Ovary (tissue), 9 donors: ENCODE data around the gene DAAM1. TPM values are rescaled to one million over a fixed set of nuclear protein-coding genes. Genes with fewer than 3 reads are reported as not detected.

Experiments used
- DNase-seq, 5 donors: peaks; one replicate each; pipeline ENCODE4 v3.0.0-alpha.2; 2019 to 2020
- H3K27ac ChIP-seq, 2 donors: fragments of 200-600 bp; one replicate each; pipeline versions ENCODE4 v1.5.1 to v1.8.0; 2019 to 2022
- H3K27me3 ChIP-seq: fragments of 200-600 bp; one replicate; pipeline ENCODE4 v1.8.0; 2022
- H3K36me3 ChIP-seq: fragments of 200-600 bp; sonication (generic); one replicate; pipeline ENCODE4 v1.5.1; 2019
- H3K4me1 ChIP-seq: one replicate; pipeline ENCODE4 v1.8.1; 2013; ENCODE audit warnings: mild to moderate bottlenecking, moderate library complexity; ENCODE audit not compliant: insufficient read depth
- H3K4me3 ChIP-seq: fragments of 200-600 bp; sonication (generic); one replicate; pipeline ENCODE4 v1.5.1; 2017
- H3K9me3 ChIP-seq, 2 donors: fragments of 200-600 bp in 1 of 2; sonication (generic) in 1 of 2; one replicate each; pipeline versions ENCODE4 v1.5.1 to v1.8.1; 2013 to 2019; ENCODE audit warnings: mild to moderate bottlenecking in 1 of 2, moderate library complexity in 1 of 2
- CTCF ChIP-seq, 3 donors: fragments of 450-650 bp in 2 of 3; fragments of 200-600 bp in 1 of 3; IDR thresholded peaks; one replicate each; pipeline versions ENCODE4 v1.5.1 to v1.8.0; 2016 to 2022; ENCODE audit warnings: antibody characterized with exemption in 3 of 3, mild to moderate bottlenecking in 1 of 3
- EP300 ChIP-seq: sonication (generic); formaldehyde crosslinking; IDR thresholded peaks from one replicate; pipeline ENCODE4 v1.6.1; 2017; ENCODE audit warnings: antibody characterized with exemption
- POLR2A ChIP-seq: fragments of 450-650 bp; IDR thresholded peaks from one replicate; pipeline ENCODE4 v1.6.1; 2017; ENCODE audit warnings: antibody characterized with exemption, mild to moderate bottlenecking, moderate library complexity
- WGBS, 3 donors: extraction: QIAGEN DNeasy Blood & Tissue Kit in 1 of 3; methylation state at CpG; one replicate each; pipeline versions ENCODE4 v1.1.5 to v1.1.7; 2013 to 2017; 5-methylcytosine and 5-hydroxymethylcytosine counted together
- intact Hi-C, 4 donors: fragments of 100-400 bp; cut with DNase I; formaldehyde crosslinking; loops; one replicate each; pipeline versions ENCODE4 v1.11.0 to v1.15.1; 2022 to 2023
- polyA plus RNA-seq, 2 donors: library from polyadenylated mRNA; stranded (reverse); fragments of 200-250 nt in 1 of 2; fragments of 350-450 nt in 1 of 2; fragmentation: Illumina TruSeq in 1 of 2; extraction: RNeasy Lipid Tissue Mini Kit (QIAGEN cat#74804) in 1 of 2; gene quantifications; one replicate each; pipeline ENCODE4 v1.2.3, GENCODE V29; 2013 to 2014
- total RNA-seq, 7 donors: library from RNA; depleted of rRNA in 2 of 7; stranded (reverse); fragments of >200 nt in 2 of 7; fragmentation: NEBNext Ultra II Directional in 3 of 7; extraction: Animal tissue kit (Norgen Biotek cat#: 25700) in 3 of 7; gene quantifications; one replicate each; pipeline versions ENCODE4 v1.1.0 to v1.2.4, GENCODE V29; 2016 to 2023
- donor health status: DM: no; HTN: no; CAD: no; lungs with moderate emphysema.
- donor health status: DM: no; HTN: no; CAD: no.
- donor health status: Bipolar disorder and iron deficiency.
- donor health status: DM: yes; HTN: yes; CAD: no.
- donor health status: DM: no; HTN: no; CAD: no.
- donor health status: DM: yes; HTN: yes; CAD: no.

Gene DAAM1
- total and polyA plus RNA-seq, 9 donors, result 19.0 to 83.3 (median 35.3) TPM

GRCh38 chr14:59271734-59272133 lies 83.3 kb downstream of the DAAM1 start:
- Histone ChIP-seq H3K9me3 (no peaks in the 10 kb centered on the region), H3K27me3 (no peaks in the 10 kb centered on the region), H3K4me3 (no peak overlapping the region), H3K36me3 (no peaks in the 10 kb centered on the region), H3K27ac (no peak overlapping the region), H3K4me1 (peaks cover 8% of the 10 kb centered on the region)
- TF ChIP-seq EP300 (no peak), POLR2A (no peak), CTCF (IDR thresholded peaks at IDR 0.05) (no peak)
- no peak for DNase-seq
- WGBS, 3 donors, result 32 to 44% (median 40%) methylated on average over 4 of the region's 4 CpGs
- intact Hi-C loops, result no loop called here

- Histone ChIP-seq H3K27ac (no peak overlapping the region), H3K27me3 (no peaks in the 10 kb centered on the region), H3K4me3 (no peak overlapping the region), H3K9me3 (no peaks in the 10 kb centered on the region), H3K4me1 (peaks cover 8% of the 10 kb centered on the region), H3K36me3 (no peaks in the 10 kb centered on the region)
- no peak for DNase-seq
- TF ChIP-seq EP300, result no peak
- TF ChIP-seq CTCF (IDR thresholded peaks at IDR 0.05), result no peak
- no peak for TF ChIP-seq POLR2A
- intact Hi-C loops, result no loop called here
These were observed 84.2 kb downstream of the DAAM1 start for GRCh38 chr14:59272633-59273032.

GRCh38 chr14:59273737-59274136 lies 85.3 kb downstream of the DAAM1 start:
- Histone ChIP-seq H3K36me3 (no peaks in the 10 kb centered on the region), H3K9me3 (no peaks in the 10 kb centered on the region), H3K27ac (no peak overlapping the region), H3K27me3 (no peaks in the 10 kb centered on the region), H3K4me1 (peaks cover 11% of the 10 kb centered on the region), H3K4me3 (no peak overlapping the region)
- WGBS, 3 donors, result 39 to 46% (median 42%) methylated on average over 4 of the region's 4 CpGs
- intact Hi-C loops, result no loop called here
- no peak for TF ChIP-seq CTCF (IDR thresholded peaks at IDR 0.05)
- no peak for TF ChIP-seq EP300
- no peak for TF ChIP-seq POLR2A
- DNase-seq, result no peak

- no peak for DNase-seq
- no peaks in the 10 kb centered on the region for H3K36me3 ChIP-seq
- intact Hi-C loops, result no loop called here
- no peak overlapping the region for H3K4me3 ChIP-seq
- no peaks in the 10 kb centered on the region for H3K9me3 ChIP-seq
- TF ChIP-seq CTCF (IDR thresholded peaks at IDR 0.05) (no peak), POLR2A (no peak), EP300 (no peak)
- no peaks in the 10 kb centered on the region for H3K27me3 ChIP-seq
- WGBS, 3 donors, result 44 to 52% (median 44%) methylated on average over 3 of the region's 3 CpGs
- peaks cover 12% of the 10 kb centered on the region for H3K4me1 ChIP-seq
- H3K27ac ChIP-seq, result no peak overlapping the region
These were observed 86.5 kb downstream of the DAAM1 start for GRCh38 chr14:59274991-59275391.

GRCh38 chr14:59275668-59276067 lies 87.2 kb downstream of the DAAM1 start:
- Histone ChIP-seq H3K27ac (no peak overlapping the region), H3K9me3 (no peaks in the 10 kb centered on the region), H3K4me3 (no peak overlapping the region), H3K36me3 (no peaks in the 10 kb centered on the region), H3K4me1 (peaks cover 12% of the 10 kb centered on the region), H3K27me3 (no peaks in the 10 kb centered on the region)
- TF ChIP-seq EP300, result no peak
- no peak for DNase-seq
- intact Hi-C loops, result no loop called here
